DOHH2 (cell line): Measurements from ENCODE around the gene TMEM131.

Experiments used
- CTCF ChIP-seq: fragments of 200-600 bp; sonication (generic); IDR thresholded peaks from one replicate; pipeline ENCODE4 v1.5.1; 2014; ENCODE audit warnings: antibody characterized with exemption, mild to moderate bottlenecking, low read depth, low read length; ENCODE audit not compliant: poor library complexity, severe bottlenecking
- EZH2phosphoT487 ChIP-seq: fragments of 200-600 bp; sonication (generic); IDR thresholded peaks from 2 replicates; pipeline ENCODE4 v1.6.1; 2017; ENCODE audit warnings: borderline replicate concordance, mild to moderate bottlenecking, antibody characterized with exemption, low read length, moderate library complexity, mixed read lengths

GRCh38 chr2:98034745-98035144 is 39.0 kb upstream of the TMEM131 start:
- TF ChIP-seq CTCF (no peak), EZH2phosphoT487 (no peak)
